ENCODE measurements around the gene IL12RB2. TPM values are rescaled to one million over a fixed set of nuclear protein-coding genes. Genes with fewer than 3 reads are reported as not detected.

The IL12RB2 gene, protein sequence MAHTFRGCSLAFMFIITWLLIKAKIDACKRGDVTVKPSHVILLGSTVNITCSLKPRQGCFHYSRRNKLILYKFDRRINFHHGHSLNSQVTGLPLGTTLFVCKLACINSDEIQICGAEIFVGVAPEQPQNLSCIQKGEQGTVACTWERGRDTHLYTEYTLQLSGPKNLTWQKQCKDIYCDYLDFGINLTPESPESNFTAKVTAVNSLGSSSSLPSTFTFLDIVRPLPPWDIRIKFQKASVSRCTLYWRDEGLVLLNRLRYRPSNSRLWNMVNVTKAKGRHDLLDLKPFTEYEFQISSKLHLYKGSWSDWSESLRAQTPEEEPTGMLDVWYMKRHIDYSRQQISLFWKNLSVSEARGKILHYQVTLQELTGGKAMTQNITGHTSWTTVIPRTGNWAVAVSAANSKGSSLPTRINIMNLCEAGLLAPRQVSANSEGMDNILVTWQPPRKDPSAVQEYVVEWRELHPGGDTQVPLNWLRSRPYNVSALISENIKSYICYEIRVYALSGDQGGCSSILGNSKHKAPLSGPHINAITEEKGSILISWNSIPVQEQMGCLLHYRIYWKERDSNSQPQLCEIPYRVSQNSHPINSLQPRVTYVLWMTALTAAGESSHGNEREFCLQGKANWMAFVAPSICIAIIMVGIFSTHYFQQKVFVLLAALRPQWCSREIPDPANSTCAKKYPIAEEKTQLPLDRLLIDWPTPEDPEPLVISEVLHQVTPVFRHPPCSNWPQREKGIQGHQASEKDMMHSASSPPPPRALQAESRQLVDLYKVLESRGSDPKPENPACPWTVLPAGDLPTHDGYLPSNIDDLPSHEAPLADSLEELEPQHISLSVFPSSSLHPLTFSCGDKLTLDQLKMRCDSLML
- 2.3 TPM for total RNA-seq

DNA sequence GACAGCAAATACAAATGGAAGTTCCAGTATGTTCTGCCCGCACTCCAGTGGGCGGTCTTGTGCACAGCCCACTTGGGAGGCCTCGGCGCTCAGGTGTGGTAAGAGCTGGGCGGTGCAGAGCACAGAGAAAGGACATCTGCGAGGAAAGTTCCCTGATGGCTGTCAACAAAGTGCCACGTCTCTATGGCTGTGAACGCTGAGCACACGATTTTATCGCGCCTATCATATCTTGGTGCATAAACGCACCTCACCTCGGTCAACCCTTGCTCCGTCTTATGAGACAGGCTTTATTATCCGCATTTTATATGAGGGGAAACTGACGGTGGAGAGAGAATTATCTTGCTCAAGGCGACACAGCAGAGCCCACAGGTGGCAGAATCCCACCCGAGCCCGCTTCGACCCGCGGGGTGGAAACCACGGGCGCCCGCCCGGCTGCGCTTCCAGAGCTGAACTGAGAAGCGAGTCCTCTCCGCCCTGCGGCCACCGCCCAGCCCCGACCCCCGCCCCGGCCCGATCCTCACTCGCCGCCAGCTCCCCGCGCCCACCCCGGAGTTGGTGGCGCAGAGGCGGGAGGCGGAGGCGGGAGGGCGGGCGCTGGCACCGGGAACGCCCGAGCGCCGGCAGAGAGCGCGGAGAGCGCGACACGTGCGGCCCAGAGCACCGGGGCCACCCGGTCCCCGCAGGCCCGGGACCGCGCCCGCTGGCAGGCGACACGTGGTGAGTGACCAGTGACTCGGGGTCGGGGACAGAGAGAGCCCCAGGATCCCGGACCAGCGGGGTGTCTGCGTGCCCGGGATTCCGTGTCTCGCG, at the start of gene IL12RB2:
IL12RB2 (plus strand) TSS at position 623 of the 810 bp plus-strand sequence. CDS start 12,496 bp downstream, outside the sequence.
- ATAC-seq (peak; percentile 46), DNase-seq (ENCODE audit: low spot score) (no peak)
- intact Hi-C loops (cut with DNase I) = no loop called here

DNA sequence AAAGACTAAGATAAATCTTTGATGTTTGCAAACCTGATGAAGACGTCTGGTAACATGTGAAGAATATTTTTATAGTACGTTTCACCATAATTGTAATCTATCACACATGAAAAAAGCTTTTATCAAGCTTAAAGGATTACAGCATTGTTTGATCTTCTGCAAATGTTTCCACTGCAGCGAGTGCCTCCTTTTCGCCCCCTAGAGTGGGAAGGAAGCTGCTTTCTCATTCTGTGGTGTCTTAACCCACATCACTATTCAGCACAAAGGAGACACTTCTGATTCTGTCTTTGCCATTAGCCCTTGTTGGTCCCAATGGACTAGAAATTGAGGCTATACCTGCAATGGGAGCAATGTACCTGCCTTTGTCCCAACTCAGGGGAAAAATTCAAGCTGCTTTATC, 46.0 kb upstream of the IL12RB2 start:
- intact Hi-C loops (cut with DNase I) = no loop called here
- DNase-seq (ENCODE audit: low spot score) (no peak), ATAC-seq (no peak)

DNA sequence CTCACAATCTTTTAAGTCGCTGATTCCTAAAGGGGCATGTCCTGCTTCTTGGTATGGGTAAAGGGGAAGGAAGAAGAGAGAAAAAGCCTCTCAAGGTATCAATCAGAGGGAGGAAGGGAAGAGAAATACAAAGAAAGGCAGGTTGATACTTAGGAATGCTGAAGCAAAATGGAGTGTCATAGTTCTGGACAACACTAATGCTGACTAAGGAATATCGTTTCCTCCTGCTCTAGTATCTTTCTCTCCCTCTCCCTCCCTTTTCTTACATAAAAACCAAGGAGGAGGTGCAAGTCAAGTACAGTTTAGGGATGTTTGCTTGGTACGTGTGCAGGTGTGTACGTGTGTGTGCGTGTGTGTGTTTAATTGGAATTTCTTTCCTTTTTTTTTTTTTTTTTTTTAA, 44.9 kb upstream of the IL12RB2 start:
- intact Hi-C loops (cut with DNase I) = no loop called here
- ATAC-seq = no peak

DNA sequence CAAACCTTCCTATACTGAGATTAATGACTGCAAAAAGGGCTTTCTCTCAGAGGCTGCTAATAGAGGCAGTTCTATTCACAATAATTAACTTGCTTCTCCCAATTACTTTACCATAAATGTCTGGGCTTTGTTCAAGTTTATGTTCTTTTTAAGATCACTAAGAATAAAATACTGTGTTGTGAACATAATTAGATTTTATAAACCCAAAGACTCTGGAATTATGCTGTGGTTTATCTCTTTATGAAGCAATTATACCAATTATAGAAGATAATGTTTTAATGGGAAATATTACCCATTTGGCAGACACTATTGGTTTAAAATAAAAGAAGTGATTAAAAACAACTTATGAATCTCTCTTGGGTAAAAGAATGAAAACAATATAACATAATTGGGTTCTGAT, 43.5 kb upstream of the IL12RB2 start:
- intact Hi-C loops (cut with DNase I) = no loop called here
- DNase-seq (ENCODE audit: low spot score) (no peak), ATAC-seq (no peak)

More for the DNA sequence above, 44.9 kb upstream of the IL12RB2 start:
- no peak for DNase-seq (ENCODE audit: low spot score)

DNA sequence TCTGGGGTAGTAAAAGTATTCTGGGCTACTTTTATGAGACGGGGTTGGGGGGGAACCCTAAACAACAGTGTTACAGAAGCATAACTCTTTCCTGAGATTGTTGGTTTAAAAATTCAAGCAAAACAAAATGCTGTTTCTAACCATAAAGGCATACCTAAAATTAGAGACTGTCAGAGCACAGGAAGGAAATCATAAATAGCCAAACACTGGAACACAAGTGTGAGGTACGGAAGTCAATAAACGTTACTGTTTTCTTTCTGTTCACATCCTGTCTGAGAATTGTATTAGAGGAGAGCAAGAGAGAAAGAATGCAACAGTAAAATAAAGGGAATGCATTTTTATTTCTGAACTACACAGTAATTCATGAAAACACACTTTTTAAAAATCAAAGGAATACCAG, 42.8 kb upstream of the IL12RB2 start:
- intact Hi-C loops (cut with DNase I) = no loop called here
- no peak for DNase-seq (ENCODE audit: low spot score)
- ATAC-seq = no peak

DNA sequence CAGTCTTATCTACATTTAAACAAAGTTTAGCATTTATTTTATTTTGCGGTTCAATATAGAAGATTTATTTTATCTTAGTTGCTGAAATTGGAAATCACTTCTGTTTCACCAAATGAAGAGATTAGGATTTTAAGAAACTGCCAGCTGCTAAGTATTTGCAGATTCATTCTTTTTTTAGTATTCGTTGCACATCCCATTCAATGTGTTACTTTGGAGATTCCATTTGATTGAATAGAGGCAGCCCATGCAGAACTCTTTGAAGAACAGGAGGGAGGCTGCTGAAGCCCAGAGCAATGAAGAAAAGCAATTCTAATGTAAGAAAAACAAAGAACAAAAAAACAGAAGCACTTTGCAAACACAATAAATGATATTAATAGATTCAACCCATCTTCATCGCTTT, 38.6 kb upstream of the IL12RB2 start:
- intact Hi-C loops (cut with DNase I) = no loop called here
- DNase-seq (ENCODE audit: low spot score) (no peak), ATAC-seq (no peak)

DNA sequence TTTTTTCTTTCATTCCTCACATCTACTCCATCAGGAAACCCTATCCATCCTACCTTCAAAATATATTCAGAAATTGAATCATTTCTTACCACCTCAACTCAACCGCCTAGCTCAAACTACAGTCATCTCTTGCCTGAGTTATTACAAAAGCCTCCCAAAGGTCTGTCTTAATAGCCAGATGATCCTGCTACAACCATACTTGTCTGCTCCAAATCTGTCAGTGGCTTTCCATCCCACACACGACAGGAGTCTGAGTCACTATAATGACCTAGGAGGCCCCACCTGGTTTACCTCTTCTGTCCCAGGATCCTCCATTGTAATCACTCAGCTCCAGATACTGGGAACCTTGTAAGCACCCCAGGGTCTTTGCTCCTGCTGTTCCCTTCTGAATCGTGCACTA, 37.1 kb upstream of the IL12RB2 start:
- intact Hi-C loops (cut with DNase I) = no loop called here
- DNase-seq (ENCODE audit: low spot score) (no peak), ATAC-seq (no peak)

DNA sequence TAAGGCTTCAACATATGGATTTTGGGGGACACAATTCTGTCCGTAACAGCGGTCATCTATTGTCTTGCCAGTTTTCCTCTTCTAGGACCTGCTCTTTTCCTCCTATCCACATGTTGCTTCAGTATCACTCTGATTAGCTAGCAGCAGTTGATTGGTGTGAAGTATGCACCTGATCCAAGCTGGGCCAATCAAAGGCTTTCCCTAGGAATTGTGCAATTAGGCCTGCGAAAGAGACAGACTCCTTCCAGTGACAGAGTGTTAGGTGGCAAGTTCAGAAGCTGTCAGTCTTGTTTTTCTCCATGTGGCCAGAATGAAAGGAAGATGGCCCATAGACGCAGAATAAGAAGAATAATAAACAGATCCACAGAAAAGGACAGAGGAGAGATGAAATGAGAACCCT, 34.1 kb upstream of the IL12RB2 start:
- intact Hi-C loops (cut with DNase I) = no loop called here
- ATAC-seq = no peak

DNA sequence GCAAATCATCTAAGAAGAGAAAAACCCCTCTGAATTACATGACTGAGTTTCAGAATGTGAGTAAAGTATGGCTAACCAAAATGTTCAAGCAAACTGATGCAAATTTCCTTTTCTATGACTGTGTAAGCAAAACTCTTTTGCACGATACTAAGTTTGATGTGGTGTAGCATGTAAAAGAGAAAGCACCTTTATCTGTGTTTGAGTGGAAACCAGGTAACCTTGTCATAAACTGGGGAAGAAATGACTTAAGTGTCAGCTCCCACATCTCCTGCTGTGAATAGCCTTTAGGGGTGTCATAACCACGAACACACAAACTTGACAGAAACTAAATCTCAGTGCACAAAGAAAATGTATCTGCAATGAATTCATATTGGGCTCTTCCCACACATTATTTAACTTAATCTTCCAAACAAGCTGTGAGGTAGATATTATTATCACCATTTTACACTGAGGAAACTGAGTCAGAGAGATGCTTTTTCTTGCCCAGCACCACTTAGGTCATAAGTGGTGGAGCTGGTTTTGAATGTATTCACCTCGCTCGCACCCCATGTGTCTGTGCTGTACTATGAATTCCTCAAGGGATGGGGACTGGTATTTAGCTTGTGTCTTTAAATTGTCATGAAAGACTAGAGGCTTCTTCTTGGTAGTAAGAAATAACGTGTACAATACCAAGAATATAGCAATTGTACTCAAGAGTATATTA, 32.9 kb upstream of the IL12RB2 start:
- ATAC-seq (no peak), DNase-seq (ENCODE audit: low spot score) (no peak)
- intact Hi-C loops (cut with DNase I) = no loop called here

More for the DNA sequence above, 34.1 kb upstream of the IL12RB2 start:
- DNase-seq (ENCODE audit: low spot score) = no peak

DNA sequence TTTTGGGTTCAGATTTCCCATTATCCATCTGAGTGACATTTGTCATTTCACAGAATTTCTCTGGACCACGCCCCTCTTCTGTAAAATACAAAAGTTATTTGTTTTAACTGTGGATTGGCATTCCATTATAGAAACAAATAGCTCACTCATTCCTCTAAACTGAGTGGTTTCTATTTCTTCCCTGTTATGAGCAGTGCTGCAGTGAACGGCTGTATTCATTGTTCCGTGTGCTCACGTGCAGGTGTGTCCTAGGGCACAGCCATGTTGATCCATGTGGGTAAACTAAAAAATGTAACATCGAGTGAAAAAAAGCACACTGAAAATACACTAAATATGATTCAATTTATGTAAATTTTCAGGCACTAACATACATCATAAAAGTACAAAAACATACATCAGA, 27.0 kb upstream of the IL12RB2 start:
- intact Hi-C loops (cut with DNase I) = no loop called here
- DNase-seq (ENCODE audit: low spot score) (no peak), ATAC-seq (no peak)

DNA sequence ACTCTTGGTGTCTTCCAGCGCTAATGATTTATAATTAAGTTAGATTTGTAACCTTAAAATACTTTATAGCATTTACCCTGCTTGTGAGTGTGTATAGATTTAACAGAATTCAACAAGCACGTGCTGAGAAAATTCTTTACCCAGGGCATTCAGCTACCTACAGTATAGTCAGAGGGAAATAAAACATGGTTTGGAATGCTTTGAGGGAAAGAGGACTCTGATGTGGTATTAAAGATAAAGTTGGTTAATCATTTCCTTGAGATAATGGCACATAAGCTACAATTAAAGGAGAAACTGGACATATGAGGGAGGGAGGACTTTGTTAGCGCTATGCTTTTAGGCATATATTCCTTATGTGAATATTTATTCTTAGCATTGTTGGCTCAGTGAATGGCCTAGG, 26.4 kb upstream of the IL12RB2 start:
- intact Hi-C loops (cut with DNase I) = no loop called here
- no peak for DNase-seq (ENCODE audit: low spot score)
- ATAC-seq = no peak

DNA sequence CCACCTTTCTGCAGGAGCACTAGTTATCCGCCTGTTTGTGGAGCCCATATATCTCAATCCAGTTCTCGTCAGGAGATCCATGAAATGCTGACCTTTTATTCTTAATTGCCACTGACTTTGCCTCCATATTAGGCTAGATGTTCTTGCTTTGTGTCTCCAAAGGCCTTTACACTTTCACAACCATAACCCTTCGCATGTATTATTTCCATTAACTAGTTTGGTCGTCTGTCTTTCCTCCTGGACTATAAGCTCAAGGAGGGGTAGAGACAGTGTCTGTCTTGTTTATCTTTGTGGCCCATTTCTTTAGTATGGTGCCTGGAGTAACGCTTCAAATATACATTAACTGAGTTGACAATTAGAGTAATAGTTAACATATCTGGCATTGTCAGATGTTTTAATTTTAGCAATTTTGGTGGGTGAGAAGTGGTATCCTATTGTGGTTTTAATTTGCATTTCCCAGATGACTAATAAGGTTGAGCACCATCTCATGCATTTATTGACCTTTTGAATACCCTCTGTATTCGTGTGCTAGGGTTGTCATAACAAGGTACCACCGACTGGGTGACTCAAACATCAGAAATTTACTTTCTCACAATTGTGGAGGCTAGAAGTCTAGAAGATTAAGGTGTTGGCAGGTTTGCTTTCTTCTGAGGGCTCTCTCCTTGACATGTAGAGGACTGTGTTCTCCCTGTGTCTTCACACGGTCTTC, 21.7 kb upstream of the IL12RB2 start:
- intact Hi-C loops (cut with DNase I) = no loop called here
- DNase-seq (ENCODE audit: low spot score) (no peak), ATAC-seq (no peak)

DNA sequence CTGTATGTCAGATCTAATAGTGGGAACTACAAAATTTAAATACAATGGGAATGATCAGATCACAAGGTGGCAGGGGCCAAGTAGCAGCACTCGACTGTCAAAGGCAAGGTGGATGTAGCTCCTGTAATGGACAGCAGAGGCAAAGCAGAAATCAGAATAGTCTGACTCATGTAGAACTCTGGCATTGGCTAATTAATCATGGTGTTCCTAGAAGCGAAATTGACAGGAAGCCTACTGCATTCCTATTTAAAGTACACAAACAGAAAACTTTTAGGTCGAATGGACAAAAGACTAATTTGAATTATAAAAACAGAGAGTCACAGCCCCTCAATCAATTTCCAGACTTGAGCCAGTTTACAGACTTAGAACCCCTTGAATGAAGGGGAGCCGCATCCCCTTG, 17.4 kb upstream of the IL12RB2 start:
- intact Hi-C loops (cut with DNase I) = no loop called here
- no peak for ATAC-seq

DNA sequence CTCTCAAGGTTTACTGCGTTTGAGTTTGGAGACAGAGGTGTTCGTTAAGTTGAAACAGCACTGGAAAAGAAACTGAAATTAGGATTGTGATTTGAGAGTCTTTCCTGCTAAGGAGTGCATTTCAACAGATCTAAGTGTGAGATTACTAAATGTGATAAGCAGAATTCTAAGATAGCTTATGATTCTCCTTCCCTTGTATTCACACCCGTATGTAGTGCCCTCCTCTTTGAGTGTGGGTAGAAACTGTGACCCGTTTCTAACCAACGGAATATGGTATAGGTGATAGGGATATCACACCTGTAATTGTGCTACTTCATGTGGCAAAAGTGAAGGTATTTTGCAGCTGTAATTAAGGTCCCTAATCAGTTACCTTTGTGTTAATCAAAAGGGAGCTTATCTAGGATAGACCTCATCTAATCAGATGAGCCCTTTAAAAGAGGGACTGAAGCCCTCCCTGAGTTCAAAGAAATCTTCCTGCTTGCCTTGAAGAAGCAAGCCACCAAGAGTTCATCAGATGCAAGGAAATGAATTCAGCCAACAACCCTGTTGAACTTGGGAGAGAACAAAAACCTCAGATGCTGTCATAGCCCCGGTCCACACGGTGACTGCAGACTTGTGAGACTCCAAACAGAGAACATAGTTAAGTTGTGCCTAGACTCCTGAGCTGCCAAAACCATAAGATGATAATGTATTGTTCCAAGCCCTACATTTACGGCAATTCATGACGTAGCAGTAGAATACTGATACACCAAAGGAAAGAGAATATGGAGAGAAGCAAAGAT, 12.6 kb upstream of the IL12RB2 start:
- ATAC-seq (no peak), DNase-seq (ENCODE audit: low spot score) (no peak)
- intact Hi-C loops (cut with DNase I) = no loop called here

More for the DNA sequence above, 17.4 kb upstream of the IL12RB2 start:
- no peak for DNase-seq (ENCODE audit: low spot score)

DNA sequence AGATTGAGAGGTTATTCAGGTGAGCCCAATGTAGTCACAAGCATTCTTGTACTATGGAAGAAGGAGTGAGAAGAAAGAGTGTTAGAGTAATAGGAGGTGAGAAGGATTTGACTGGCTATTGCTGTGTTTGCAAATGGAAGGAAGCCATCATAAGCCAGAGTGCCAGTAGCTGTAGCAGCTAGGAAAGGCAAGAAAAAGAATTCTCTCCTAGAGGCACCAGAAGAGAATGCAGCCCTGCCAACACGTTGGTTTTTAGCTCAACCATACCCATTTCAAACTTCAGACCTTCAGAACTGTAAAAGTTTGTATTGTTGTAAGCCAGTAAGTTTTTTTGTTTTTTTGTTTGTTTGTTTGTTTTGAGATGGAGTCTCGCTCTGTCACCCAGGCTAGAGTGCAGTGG, 8.9 kb upstream of the IL12RB2 start:
- intact Hi-C loops (cut with DNase I) = no loop called here
- ATAC-seq (no peak), DNase-seq (ENCODE audit: low spot score) (no peak)

DNA sequence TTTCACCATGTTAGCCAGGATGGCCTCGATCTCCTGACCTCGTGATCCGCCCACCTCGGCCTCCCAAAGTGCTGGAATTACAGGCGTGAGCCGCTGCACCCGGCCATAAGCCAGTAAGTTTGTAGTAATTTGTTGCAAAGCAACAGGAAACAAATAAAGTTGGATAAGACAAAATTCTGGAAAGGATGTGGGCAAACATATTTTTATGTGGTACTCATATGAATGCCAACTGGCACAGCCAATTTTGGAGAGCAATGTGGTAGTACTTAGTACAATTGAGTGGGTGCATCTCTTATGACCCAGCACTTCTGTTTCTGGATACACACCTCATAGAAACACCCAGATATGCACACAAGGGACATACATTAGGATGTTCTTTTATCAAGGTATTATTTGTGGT, 8.4 kb upstream of the IL12RB2 start:
- intact Hi-C loops (cut with DNase I) = no loop called here
- ATAC-seq (no peak), DNase-seq (ENCODE audit: low spot score) (no peak)

DNA sequence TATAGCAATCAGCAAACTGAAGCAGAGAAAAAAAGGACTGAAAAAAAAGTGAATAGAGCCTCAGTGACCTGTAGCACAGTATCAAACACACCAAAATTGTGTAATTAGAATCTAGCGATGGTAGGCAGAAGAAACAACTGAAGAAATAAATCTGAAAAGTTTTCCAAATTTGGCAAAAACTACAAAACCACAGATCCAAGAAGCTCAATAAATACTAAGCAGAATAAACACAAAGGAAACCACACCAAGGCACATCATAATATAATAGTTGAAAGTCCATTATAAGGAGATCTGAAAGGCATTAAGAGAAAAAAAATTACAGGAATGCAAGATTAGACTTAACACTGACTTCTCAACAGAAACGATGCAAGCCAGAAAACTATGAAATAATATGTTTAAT, 7.1 kb upstream of the IL12RB2 start:
- ATAC-seq (no peak), DNase-seq (ENCODE audit: low spot score) (no peak)
- intact Hi-C loops (cut with DNase I) = no loop called here

DNA sequence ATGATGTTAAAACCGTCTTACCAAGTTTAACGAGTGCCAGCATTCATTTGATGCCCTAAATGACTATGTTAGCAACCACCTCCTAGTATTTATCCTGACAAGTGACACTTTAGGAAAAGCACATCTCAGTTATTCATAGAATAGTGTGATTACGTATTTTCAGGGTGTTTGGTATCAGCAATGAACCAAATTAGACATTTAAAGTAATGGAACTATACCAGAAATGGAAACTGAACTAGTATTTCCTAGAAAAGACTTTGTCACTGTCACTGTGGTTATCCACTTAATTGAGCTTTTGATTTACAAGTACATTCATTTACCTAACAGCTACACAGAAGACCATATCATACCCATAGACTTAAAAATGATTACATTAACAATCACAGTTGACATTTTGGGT, 3.6 kb upstream of the IL12RB2 start:
- intact Hi-C loops (cut with DNase I) = no loop called here
- DNase-seq (ENCODE audit: low spot score) (no peak), ATAC-seq (no peak)
